RWPE2 (cell line): Measurements from ENCODE around the gene GRIN3B.
A peak's percentile ranks its signal among the peaks of the same experiment; 100 is the strongest.

Experiments used
- ATAC-seq: fragments of 200-7000 bp; cut with Tn5 transposase; 3 replicates; pipeline ENCODE4 v1.9.1; 2021; ENCODE audit warnings: low read depth
- DNase-seq: peaks from one replicate; pipeline ENCODE4 v3.0.0-alpha.2; 2020; ENCODE audit warnings: low spot score
- H3K27ac ChIP-seq: fragments of 450-650 bp; 2 replicates; pipeline ENCODE4 v1.5.1; 2017; ENCODE audit warnings: mild to moderate bottlenecking; ENCODE audit not compliant: poor library complexity, severe bottlenecking
- H3K27me3 ChIP-seq: fragments of 250-450 bp; sonication (Bioruptor Pico); 2 replicates; pipeline ENCODE4 v1.5.1; 2021; ENCODE audit warnings: mild to moderate bottlenecking, moderate library complexity; ENCODE audit not compliant: insufficient read depth, poor library complexity, severe bottlenecking
- H3K36me3 ChIP-seq: fragments of 250-450 bp; sonication (Bioruptor Pico); 2 replicates; pipeline ENCODE4 v1.5.1; 2020; ENCODE audit warnings: low read depth, mild to moderate bottlenecking, moderate library complexity
- H3K4me1 ChIP-seq: fragments of 250-450 bp; sonication (Bioruptor Pico); 2 replicates; pipeline ENCODE4 v1.5.1; 2021; ENCODE audit warnings: mild to moderate bottlenecking, moderate library complexity; ENCODE audit not compliant: insufficient read depth, poor library complexity, severe bottlenecking
- H3K4me3 ChIP-seq: fragments of 250-450 bp; sonication (Bioruptor Pico); 2 replicates; pipeline ENCODE4 v1.5.1; 2021; ENCODE audit warnings: mild to moderate bottlenecking, moderate library complexity; ENCODE audit not compliant: severe bottlenecking
- H3K9me3 ChIP-seq: fragments of 250-450 bp; sonication (Bioruptor Pico); 2 replicates; pipeline ENCODE4 v1.5.1; 2021; ENCODE audit warnings: mild to moderate bottlenecking, moderate library complexity; ENCODE audit not compliant: severe bottlenecking
- TF ChIP-seq, protein P1 (sequence below): fragments of 450-650 bp; IDR thresholded peaks from one replicate; pipeline ENCODE4 v1.5.1; 2017; ENCODE audit warnings: mild to moderate bottlenecking, moderate library complexity; ENCODE audit not compliant: poor library complexity, severe bottlenecking

The GRIN3B gene

DNA sequence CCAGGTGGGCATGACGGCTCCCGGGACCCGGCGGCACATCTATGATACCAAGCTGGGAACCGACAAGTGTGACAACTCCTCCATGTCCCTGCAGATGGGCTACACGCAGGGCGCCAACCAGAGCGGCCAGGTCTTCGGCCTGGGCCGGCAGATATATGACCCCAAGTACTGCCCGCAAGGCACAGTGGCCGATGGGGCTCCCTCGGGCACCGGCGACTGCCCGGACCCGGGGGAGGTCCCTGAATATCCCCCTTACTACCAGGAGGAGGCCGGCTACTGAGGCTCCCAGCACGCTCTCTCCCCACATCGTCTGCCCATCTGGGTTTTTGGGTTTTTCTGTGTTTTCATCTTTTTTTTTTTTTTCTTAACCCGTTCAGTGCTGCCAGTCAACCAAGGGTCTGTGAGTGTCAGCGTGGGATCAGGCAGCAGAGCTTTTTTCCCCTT, 37.4 kb downstream of the GRIN3B start:
- H3K27me3 ChIP-seq, result no peaks in the 10 kb centered on the region
- no peak for ATAC-seq
- no peaks in the 10 kb centered on the region for H3K9me3 ChIP-seq
- TF ChIP-seq, protein P1, sequence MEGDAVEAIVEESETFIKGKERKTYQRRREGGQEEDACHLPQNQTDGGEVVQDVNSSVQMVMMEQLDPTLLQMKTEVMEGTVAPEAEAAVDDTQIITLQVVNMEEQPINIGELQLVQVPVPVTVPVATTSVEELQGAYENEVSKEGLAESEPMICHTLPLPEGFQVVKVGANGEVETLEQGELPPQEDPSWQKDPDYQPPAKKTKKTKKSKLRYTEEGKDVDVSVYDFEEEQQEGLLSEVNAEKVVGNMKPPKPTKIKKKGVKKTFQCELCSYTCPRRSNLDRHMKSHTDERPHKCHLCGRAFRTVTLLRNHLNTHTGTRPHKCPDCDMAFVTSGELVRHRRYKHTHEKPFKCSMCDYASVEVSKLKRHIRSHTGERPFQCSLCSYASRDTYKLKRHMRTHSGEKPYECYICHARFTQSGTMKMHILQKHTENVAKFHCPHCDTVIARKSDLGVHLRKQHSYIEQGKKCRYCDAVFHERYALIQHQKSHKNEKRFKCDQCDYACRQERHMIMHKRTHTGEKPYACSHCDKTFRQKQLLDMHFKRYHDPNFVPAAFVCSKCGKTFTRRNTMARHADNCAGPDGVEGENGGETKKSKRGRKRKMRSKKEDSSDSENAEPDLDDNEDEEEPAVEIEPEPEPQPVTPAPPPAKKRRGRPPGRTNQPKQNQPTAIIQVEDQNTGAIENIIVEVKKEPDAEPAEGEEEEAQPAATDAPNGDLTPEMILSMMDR, result no peak
- no peak overlapping the region for H3K4me3 ChIP-seq
- H3K27ac ChIP-seq, result peak overlapping the region; percentile 58
- no peak for DNase-seq
- H3K36me3 ChIP-seq, result peaks cover 51% of the 10 kb centered on the region
- no peaks in the 10 kb centered on the region for H3K4me1 ChIP-seq

DNA sequence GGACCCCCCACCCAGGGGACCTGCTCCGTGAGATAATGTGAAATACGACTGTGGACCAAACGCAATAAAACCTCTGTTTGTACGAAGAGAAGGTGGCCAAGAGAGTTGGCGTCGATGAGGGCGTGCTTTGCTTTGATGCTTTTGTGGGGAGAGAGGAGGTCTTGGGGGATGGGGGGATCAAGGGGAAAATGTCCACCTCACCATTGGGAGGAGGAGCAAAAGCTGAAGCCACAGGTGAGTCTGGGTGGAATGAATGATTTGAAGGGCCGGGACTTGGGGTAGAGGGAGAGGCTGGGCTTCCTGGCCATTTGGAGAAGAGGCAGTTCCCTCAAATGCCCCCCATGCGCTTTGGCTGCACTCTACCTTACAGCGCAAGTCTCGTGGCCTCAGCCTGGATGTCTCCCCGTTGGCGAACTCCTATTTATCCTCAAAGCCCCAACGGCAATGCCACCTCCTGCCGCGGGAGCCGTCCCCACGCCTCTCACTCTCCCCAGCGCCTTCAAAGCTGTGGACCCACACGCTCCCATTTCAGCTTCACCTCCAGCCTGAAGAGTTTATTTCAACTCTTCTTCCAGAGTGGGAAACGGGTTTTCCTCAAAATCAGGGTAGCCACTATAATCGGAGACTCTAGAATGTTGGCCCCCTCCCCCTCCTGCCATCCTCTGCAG, 38.9 kb downstream of the GRIN3B start:
- Histone ChIP-seq H3K9me3 (no peaks in the 10 kb centered on the region), H3K27me3 (no peaks in the 10 kb centered on the region), H3K27ac (peak overlapping the region; percentile 58), H3K4me1 (no peaks in the 10 kb centered on the region), H3K36me3 (peaks cover 44% of the 10 kb centered on the region), H3K4me3 (no peak overlapping the region)
- TF ChIP-seq, protein P1, result no peak
- DNase-seq (no peak), ATAC-seq (no peak)

DNA sequence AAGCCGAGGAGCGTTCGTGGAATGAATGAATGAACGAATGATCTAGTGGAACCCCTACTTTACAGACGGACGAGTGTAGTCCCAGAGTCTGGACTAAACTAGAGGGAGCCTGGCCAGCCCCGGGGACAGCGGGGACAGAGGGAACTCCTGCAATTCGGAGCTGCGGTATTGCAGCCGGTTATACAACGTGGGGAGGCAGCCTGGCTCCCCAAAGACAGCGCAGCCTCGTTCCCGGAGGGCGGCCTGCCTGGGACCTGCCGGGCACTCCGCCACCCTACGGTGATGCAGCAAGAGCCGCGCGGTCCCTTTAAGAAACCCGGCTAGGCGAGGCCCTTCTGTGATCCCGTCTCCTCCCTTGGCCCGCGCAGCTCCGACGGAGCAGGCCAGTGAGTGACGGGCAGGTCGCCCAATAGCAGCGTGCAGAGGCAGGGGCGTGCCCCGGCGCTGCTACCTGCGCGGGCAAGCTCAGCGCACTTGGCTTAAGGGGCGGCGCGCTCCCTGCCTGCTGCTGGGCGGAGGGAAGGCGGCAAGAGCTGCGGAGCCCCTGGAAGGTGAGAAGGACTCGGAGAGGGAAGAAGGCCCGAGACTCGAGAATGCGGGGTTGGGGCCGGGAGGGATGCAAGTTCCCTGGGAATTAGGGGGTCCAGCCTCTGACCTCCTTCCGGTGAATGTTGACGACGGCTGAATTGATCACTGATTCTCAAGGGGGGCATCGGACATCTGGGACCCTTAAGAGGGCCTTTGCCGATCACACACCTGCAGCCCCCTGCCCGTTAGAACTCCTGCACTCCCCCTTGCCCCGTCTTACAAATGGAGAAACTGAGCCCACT, 39.6 kb downstream of the GRIN3B start, which contains the start of gene ABCA7:
Gene ABCA7 (plus strand): TSS at position 462 of the 830 bp plus-strand sequence. CDS start 1,255 bp downstream, outside the sequence.
- Histone ChIP-seq H3K27ac (peak within 1 kb of the TSS; percentile 58), H3K36me3 (peaks cover 44% of the 10 kb centered on the region), H3K9me3 (no peaks in the 10 kb centered on the region), H3K4me3 (peak within 1 kb of the TSS; percentile 42), H3K27me3 (no peaks in the 10 kb centered on the region), H3K4me1 (no peaks in the 10 kb centered on the region)
- peak; percentile 96 for DNase-seq
- TF ChIP-seq, protein P1, result no peak
- peak; percentile 90 for ATAC-seq

DNA sequence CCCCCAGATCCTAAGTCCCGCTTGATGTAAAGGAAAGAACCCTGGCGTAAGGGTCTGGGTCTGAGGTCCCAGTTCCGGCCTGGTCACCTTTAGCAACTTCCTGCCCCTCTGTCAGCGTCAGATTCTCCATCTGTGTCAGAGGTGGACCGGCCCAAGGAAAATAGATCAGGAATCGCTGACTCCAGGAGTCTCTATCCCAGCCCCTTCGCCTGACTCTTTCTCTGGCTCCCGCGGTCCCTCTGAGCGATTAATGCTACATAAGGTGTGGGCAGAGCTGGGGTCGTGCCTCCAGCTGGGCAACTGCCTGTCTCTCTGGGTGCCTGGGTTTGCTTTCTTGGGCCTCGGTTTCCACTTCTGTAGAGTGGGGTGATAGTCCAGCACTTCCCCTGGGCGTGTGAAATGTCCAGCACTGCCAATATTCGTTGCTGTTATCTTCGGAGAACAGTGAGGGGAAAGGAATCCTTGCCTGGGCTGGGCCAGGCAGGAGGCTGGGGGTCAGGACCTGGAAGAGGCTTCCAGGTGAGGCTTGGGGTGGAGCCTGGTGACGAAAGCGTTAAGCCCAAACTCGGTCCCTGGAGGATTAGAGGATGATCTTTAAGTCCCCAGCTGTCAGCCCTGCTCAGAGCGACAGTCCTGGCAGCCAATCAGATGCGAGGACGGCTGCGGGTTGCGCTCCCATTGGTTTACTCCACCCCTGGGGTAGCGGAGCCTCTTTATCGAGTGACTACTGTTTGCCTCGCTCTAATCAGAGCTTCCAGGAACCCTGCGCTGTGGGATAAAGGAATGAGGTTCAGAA, 40.5 kb downstream of the GRIN3B start:
- ATAC-seq (peak; percentile 55), DNase-seq (peak; percentile 88)
- Histone ChIP-seq H3K4me3 (peak overlapping the region; percentile 42), H3K36me3 (peaks cover 39% of the 10 kb centered on the region), H3K27ac (peak overlapping the region; percentile 58), H3K9me3 (no peaks in the 10 kb centered on the region), H3K4me1 (no peaks in the 10 kb centered on the region), H3K27me3 (no peaks in the 10 kb centered on the region)
- TF ChIP-seq, protein P1, result no peak
